Islet of Langerhans (tissue), 1 donor: ENCODE results near the gene WNT5B.

Experiments used
- FAIRE-seq: peaks from one replicate; lab custom pipeline; 2011; peaks lifted over from hg19 to GRCh38; lab: Jason Lieb, UNC

Gene WNT5B

GRCh38 chr12:1628666-1629337 is at the start of gene WNT5B:
Gene WNT5B, plus strand, starts transcription at chr12:1629231. Its CDS starts 2,124 bp downstream, at chr12:1631355.
- FAIRE-seq = no peak

- FAIRE-seq = no peak
Observed at GRCh38 chr12:1579651-1580435, 49.2 kb upstream of the WNT5B start.

- no peak for FAIRE-seq
Observed at GRCh38 chr12:1580526-1580925, 48.5 kb upstream of the WNT5B start.

- FAIRE-seq = no peak
Observed at GRCh38 chr12:1581973-1582708, 46.9 kb upstream of the WNT5B start.

- FAIRE-seq = no peak
Observed at GRCh38 chr12:1582709-1583050, 46.4 kb upstream of the WNT5B start.

GRCh38 chr12:1583421-1584078 is 45.5 kb upstream of the WNT5B start:
- no peak for FAIRE-seq

- no peak for FAIRE-seq
Observed at GRCh38 chr12:1584326-1584725, 44.7 kb upstream of the WNT5B start.

- FAIRE-seq = no peak
Observed at GRCh38 chr12:1587927-1588574, 41.0 kb upstream of the WNT5B start.

- FAIRE-seq = no peak
Observed at GRCh38 chr12:1588575-1588947, 40.5 kb upstream of the WNT5B start.

- no peak for FAIRE-seq
Observed at GRCh38 chr12:1590221-1590979, 38.6 kb upstream of the WNT5B start.

- no peak for FAIRE-seq
Observed at GRCh38 chr12:1591034-1591433, 38.0 kb upstream of the WNT5B start.

- no peak for FAIRE-seq
Observed at GRCh38 chr12:1591543-1591942, 37.5 kb upstream of the WNT5B start.

- FAIRE-seq = no peak
Observed at GRCh38 chr12:1592444-1593173, 36.4 kb upstream of the WNT5B start.

GRCh38 chr12:1593174-1594005 is 35.6 kb upstream of the WNT5B start:
- FAIRE-seq = no peak

- FAIRE-seq = no peak
Observed at GRCh38 chr12:1594006-1594260, 35.1 kb upstream of the WNT5B start.

- FAIRE-seq = no peak
Observed at GRCh38 chr12:1594261-1595025, 34.6 kb upstream of the WNT5B start, which contains the start of gene FBXL14. Gene FBXL14, minus strand, starts transcription at chr12:1594581. Its CDS starts 515 bp downstream, at chr12:1594066.

- no peak for FAIRE-seq
Observed at GRCh38 chr12:1595026-1595561, 33.9 kb upstream of the WNT5B start.

- FAIRE-seq = no peak
Observed at GRCh38 chr12:1595690-1596347, 33.2 kb upstream of the WNT5B start.
